ENCODE results near the gene HDAC5.
"Not testable (repeated sequence)": the region's sequence is repeated elsewhere in the genome, so short reads cannot be mapped to it uniquely, and the experiment has no call there.

The HDAC5 gene

DNA sequence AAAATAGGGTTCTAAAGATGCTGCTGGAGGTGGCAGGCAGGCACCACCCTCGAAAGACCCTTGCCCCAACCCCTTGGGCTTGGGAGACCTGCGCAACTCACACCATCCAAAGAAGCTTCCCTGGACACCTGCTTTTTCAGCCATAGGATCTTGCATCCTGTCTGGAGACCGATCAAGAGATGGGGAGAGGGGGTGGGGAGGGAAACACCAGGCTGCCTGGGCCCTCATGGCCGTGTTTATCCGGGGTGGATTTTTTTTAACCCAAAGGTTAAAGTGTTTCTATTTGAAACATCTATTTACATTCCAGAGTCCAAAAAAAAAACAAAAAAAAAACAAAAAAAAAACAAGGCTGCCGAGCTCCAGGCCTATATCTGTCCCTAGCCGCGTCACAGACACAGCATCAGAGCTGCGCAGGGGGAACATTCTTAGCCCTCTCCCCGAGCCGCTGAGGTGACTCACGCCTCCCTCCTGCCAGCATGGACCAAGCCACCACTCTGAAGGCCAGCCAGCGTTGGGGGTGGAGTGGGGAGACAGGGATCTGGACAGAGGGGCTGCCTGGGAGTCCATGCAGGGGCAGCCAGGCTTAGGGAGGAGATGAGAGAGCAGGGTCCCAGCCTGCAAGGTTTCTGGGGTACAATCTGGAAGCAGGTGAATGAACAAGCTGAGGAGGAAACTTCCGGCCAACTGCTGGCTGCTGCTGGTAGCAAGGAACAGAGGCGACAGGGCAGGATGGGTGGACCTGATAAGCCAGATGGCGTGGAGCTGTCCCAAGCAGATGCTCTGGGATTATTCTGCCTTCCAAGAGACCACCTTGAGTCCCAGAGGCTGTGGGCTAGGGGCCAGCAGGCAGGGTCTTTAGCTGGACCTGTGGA lies 14.8 kb downstream of the HDAC5 start:
- H3K36me3 ChIP-seq (ENCODE audit: insufficient read depth, insufficient read length, low read length), result peaks cover 16% of the 10 kb centered on the region
- no peak for DNase-seq (ENCODE audit: low read depth, low spot score)
- H3K27me3 ChIP-seq (ENCODE audit: insufficient read depth, insufficient read length), result peaks cover 28% of the 10 kb centered on the region
- H3K9me3 ChIP-seq (ENCODE audit: insufficient read depth, low read length), result no peaks in the 10 kb centered on the region
- no peak for TF ChIP-seq ZNF274 (IDR thresholded peaks at IDR 0.05; ENCODE audit: low read depth, low read length)
- no peak for TF ChIP-seq YY1 (IDR thresholded peaks at IDR 0.05; ENCODE audit: insufficient read depth, insufficient read length)
- TF ChIP-seq SUZ12 (IDR thresholded peaks at IDR 0.05; ENCODE audit: extremely low read depth, insufficient read depth, insufficient read length), result no peak
- peak overlapping the region; percentile 43 for H3K9ac ChIP-seq (ENCODE audit: insufficient read length, low read depth)
- H3K4me1 ChIP-seq (ENCODE audit: insufficient read depth, insufficient read length), result peaks cover 50% of the 10 kb centered on the region
- no peak overlapping the region for H3K4me3 ChIP-seq (ENCODE audit: insufficient read length, low read depth)

DNA sequence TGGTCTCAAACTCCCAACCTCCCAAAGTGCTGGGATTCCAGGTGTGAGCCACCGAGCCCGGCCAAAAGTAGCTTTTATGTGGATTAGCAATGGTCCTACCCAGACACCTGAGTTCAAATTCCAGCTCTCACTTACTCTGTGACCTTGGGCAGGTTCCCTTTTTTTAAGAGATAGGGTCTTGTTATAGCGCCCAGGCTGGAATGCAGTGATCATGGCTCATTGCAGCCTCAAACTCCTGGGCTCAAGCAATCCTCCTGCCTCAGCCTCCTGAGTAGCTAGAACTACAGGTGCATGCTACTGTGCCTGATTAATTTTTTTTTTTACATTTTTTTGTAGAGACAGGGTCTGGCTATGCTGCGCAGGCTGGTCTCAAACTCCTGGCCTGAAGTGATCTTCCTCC lies 16.6 kb downstream of the HDAC5 start:
- Histone ChIP-seq H3K4me1 (ENCODE audit: insufficient read depth, insufficient read length) (peaks cover 51% of the 10 kb centered on the region), H3K27me3 (ENCODE audit: insufficient read depth, insufficient read length) (peaks cover 28% of the 10 kb centered on the region), H3K9ac (ENCODE audit: insufficient read length, low read depth) (no peak overlapping the region), H3K9me3 (ENCODE audit: insufficient read depth, low read length) (no peaks in the 10 kb centered on the region), H3K4me3 (ENCODE audit: insufficient read length, low read depth) (no peak overlapping the region), H3K36me3 (ENCODE audit: insufficient read depth, insufficient read length, low read length) (peaks cover 16% of the 10 kb centered on the region)
- TF ChIP-seq YY1 (IDR thresholded peaks at IDR 0.05; ENCODE audit: insufficient read depth, insufficient read length) (no peak), ZNF274 (IDR thresholded peaks at IDR 0.05; ENCODE audit: low read depth, low read length) (no peak), SUZ12 (IDR thresholded peaks at IDR 0.05; ENCODE audit: extremely low read depth, insufficient read depth, insufficient read length) (no peak)
- DNase-seq (ENCODE audit: low read depth, low spot score), result no peak

- peak overlapping the region; percentile 7 for H3K9ac ChIP-seq (ENCODE audit: insufficient read length, low read depth)
- peaks cover 16% of the 10 kb centered on the region for H3K36me3 ChIP-seq (ENCODE audit: insufficient read depth, insufficient read length, low read length)
- DNase-seq (ENCODE audit: low read depth, low spot score), result no peak
- no peak overlapping the region for H3K4me3 ChIP-seq (ENCODE audit: insufficient read length, low read depth)
- no peaks in the 10 kb centered on the region for H3K9me3 ChIP-seq (ENCODE audit: insufficient read depth, low read length)
- H3K4me1 ChIP-seq (ENCODE audit: insufficient read depth, insufficient read length), result peaks cover 52% of the 10 kb centered on the region
- TF ChIP-seq ZNF274 (IDR thresholded peaks at IDR 0.05; ENCODE audit: low read depth, low read length) (no peak), SUZ12 (IDR thresholded peaks at IDR 0.05; ENCODE audit: extremely low read depth, insufficient read depth, insufficient read length) (no peak), YY1 (IDR thresholded peaks at IDR 0.05; ENCODE audit: insufficient read depth, insufficient read length) (no peak)
- H3K27me3 ChIP-seq (ENCODE audit: insufficient read depth, insufficient read length), result peaks cover 28% of the 10 kb centered on the region
These were observed 17.5 kb downstream of the HDAC5 start for GRCh38 chr17:44105941-44106340.

DNA sequence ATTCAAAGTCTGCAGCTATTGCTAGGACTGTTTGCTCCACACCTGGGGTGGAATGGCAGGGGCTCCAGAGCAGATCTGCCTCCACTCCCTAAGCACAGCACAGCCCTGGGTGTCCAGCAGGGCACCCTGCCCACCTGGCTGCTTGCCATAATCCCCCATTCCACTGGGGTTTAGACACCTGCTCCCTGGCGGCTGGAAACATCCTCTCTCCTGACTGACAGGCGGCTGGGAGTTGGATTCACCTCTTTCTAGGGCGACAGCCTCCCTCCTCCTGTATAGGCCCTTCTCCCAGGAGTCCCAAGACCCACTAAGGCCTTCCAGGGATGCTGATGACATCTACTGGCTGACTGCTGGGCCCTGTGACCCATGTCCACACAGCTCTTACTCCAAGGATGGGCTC lies 18.0 kb downstream of the HDAC5 start:
- Histone ChIP-seq H3K27me3 (ENCODE audit: insufficient read depth, insufficient read length) (peaks cover 24% of the 10 kb centered on the region), H3K4me3 (ENCODE audit: insufficient read length, low read depth) (no peak overlapping the region), H3K4me1 (ENCODE audit: insufficient read depth, insufficient read length) (peaks cover 47% of the 10 kb centered on the region), H3K36me3 (ENCODE audit: insufficient read depth, insufficient read length, low read length) (peaks cover 15% of the 10 kb centered on the region), H3K9me3 (ENCODE audit: insufficient read depth, low read length) (no peaks in the 10 kb centered on the region), H3K9ac (ENCODE audit: insufficient read length, low read depth) (no peak overlapping the region)
- no peak for TF ChIP-seq YY1 (IDR thresholded peaks at IDR 0.05; ENCODE audit: insufficient read depth, insufficient read length)
- no peak for TF ChIP-seq ZNF274 (IDR thresholded peaks at IDR 0.05; ENCODE audit: low read depth, low read length)
- TF ChIP-seq SUZ12 (IDR thresholded peaks at IDR 0.05; ENCODE audit: extremely low read depth, insufficient read depth, insufficient read length), result no peak
- no peak for DNase-seq (ENCODE audit: low read depth, low spot score)

- DNase-seq (ENCODE audit: low read depth, low spot score), result no peak
- Histone ChIP-seq H3K27me3 (ENCODE audit: insufficient read depth, insufficient read length) (peaks cover 13% of the 10 kb centered on the region), H3K4me1 (ENCODE audit: insufficient read depth, insufficient read length) (peaks cover 38% of the 10 kb centered on the region), H3K4me3 (ENCODE audit: insufficient read length, low read depth) (no peak overlapping the region), H3K9ac (ENCODE audit: insufficient read length, low read depth) (peak overlapping the region; percentile 14), H3K9me3 (ENCODE audit: insufficient read depth, low read length) (no peaks in the 10 kb centered on the region), H3K36me3 (ENCODE audit: insufficient read depth, insufficient read length, low read length) (peaks cover 12% of the 10 kb centered on the region)
- TF ChIP-seq ZNF274 (IDR thresholded peaks at IDR 0.05; ENCODE audit: low read depth, low read length), result no peak
- no peak for TF ChIP-seq YY1 (IDR thresholded peaks at IDR 0.05; ENCODE audit: insufficient read depth, insufficient read length)
- TF ChIP-seq SUZ12 (IDR thresholded peaks at IDR 0.05; ENCODE audit: extremely low read depth, insufficient read depth, insufficient read length), result no peak
These were observed 20.4 kb downstream of the HDAC5 start for GRCh38 chr17:44102849-44103622.

- not testable (repeated sequence) for H3K27me3 ChIP-seq (ENCODE audit: insufficient read depth, insufficient read length); H3K4me3 ChIP-seq (ENCODE audit: insufficient read length, low read depth); H3K9ac ChIP-seq (ENCODE audit: insufficient read length, low read depth); DNase-seq (ENCODE audit: low read depth, low spot score); H3K9me3 ChIP-seq (ENCODE audit: insufficient read depth, low read length)
- Histone ChIP-seq H3K36me3 (ENCODE audit: insufficient read depth, insufficient read length, low read length) (peaks cover 12% of the 10 kb centered on the region), H3K4me1 (ENCODE audit: insufficient read depth, insufficient read length) (peaks cover 44% of the 10 kb centered on the region)
These were observed 21.6 kb downstream of the HDAC5 start for GRCh38 chr17:44101858-44102257.
